Fibroblast of skin of right biceps (primary cell): ENCODE results near the gene GDPD1.
"Not testable (repeated sequence)": the region's sequence is repeated elsewhere in the genome, so short reads cannot be mapped to it uniquely, and the experiment has no call there.

Experiments
- DNase-seq: peaks from one replicate; pipeline ENCODE4 v3.0.0-alpha.2; 2013

The GDPD1 gene

DNA sequence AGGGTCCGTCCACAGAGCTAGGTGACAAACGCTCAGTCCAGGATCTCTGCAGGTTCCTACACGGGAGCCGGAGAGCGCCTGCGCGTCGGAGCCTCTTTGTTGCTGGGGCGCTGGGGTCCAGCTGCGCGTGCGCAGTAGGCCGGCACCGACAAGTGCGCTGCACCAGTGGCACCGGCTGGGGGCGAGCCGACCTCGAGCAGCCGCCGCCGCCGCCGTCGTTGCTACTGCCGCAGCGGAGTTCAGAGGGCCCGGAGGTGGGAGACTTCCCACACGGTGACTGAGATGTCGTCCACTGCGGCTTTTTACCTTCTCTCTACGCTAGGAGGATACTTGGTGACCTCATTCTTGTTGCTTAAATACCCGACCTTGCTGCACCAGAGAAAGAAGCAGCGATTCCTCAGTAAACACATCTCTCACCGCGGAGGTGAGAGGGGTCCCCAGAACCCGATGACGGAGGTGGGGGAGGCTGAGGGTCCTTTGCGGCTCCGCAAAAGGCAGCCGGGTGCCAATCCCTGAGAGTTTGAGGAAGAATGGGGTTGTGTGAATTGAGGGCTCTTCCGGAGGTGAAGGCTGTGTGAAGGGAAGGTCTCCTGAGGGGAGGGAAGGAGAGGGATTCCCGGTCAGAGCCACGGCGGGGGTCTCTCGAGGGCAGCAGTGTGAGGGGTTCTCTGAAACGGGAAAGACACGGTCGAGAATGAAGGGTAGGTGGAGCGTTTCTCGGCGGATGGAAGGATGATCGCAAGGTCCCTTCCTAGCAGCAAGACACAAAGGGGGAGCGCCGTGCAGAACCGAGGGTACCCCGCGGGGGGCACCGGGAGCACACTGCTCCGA, at the start of gene GDPD1:
Gene GDPD1 (plus strand): TSS at position 184 of the 831 bp plus-strand sequence. CDS start 99 bp downstream, at position 283.
- peak; percentile 88 for DNase-seq

DNA sequence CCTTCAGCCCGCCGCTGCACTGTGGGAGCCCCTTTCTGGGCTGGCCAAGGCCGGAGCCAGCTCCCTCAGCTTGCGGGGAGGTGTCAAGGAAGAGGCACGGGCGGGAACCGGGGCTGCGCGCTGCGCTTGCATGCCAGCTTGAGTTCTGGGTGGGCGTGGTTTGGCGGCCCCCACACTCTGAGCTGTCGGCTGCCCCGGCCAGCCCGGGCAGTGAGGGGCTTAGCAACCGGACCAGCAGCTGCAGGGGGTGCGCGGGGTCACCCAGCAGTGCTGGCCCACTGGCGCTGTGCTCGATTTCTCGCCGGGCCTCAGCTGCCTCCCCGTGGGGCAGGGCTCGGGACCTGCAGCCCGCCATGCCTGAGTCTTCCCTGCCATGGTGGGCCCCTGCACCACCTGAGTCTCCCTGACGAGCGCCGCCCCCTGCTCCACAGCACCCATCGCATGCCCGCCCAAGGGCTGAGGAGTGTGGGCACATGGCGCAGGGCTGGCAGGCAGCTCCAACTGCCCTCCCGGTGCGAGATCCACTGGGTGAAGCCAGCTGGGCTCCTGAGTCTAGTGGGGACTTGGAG, 47.8 kb upstream of the GDPD1 start:
- DNase-seq = no peak

DNA sequence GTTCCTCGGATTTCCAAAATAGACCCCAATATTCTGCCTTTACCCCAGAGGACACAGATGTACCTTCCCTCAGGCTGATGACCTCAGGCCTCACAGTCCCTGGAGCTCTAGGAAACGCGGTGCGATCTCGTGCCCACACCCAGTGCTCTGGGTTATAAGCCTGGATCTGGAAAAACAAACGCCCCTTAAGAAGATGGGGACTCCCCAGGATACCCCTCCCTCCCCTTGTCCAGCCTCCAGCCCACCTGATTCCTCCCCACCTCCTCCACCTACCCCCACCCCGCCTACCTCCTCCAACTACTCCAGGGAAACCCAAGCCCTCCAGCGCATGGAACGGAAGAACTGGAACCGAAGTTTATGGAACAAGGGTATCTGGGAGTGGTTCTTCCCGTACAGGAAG, 45.6 kb upstream of the GDPD1 start:
- DNase-seq = no peak

DNA sequence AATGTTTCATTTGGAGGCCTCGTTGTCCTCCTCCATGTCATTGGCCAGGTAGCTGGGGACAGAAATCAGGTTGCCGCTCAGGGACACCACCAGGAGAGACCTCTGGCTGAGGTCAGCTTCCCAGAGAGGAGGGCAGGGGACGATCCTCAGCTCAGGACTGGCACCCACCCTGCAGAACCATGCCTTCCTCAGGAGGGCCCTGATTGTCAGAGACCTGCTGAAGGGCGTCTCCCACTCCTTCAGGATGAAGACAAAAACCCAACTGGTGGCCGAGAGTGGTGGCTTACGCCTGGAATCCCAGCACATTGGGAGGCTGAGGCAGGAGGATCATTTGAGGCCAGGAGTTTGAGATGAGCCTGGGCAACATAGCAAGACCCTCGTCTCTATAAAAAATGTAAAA, 45.2 kb upstream of the GDPD1 start:
- no peak for DNase-seq

DNA sequence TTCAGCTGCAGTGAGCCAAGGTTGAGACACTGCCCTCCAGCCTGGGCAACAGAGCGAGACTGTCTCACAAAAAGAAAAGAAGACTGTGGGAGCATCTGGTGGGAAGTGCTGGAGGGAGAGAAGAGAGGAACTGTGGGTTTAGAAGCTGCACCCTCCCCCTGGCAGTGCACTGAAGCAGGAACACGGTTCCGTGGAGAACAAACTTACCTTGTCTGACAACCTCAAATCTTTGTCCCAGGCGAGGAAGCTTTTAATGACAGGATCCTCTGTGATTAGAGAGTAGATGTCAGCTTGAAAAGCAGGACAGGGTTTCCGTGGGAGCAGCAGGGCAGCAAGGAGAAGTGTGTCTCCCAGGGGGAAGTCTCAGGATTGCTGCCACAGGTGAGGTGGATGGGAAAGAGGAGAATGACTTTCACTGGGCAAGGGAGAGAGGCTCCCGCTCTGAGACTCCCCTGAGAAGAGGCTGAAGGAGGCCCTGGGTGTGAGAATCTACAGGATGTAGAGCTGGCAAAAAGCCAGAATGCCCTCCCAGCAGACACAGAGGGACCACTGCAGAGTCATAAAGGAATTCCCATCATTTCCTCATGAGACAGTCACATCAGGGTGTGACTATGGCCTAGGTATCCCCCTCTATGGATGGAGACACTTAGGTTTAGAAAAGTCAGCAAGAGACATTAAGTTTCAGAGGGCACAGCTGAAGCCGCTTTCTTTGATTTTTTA, 41.9 kb upstream of the GDPD1 start:
- DNase-seq = peak; percentile 11

GRCh38 chr17:59179601-59180000, 40.7 kb upstream of the GDPD1 start:
- not testable (repeated sequence) for DNase-seq

- DNase-seq = no peak
Measured at GRCh38 chr17:59180626-59181025, 39.7 kb upstream of the GDPD1 start.

DNA sequence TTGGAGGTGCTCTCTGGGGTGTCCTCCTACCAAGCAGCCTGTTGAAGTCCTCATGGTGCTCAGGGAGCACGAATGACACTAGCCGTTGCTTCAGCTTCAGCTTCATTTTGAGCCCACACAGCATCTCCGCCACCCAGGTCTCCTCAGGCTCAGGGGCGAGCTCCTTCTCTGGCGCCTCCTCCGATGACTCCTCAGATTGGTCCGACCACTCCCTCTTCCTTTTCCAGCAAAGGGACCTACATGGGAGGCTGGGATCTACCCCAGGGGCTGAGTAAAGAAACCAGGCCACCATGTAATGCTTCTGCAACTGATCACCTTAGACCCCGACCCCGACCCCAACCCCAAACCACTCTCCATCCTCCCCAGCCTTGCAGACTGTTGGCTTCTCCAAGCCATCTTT, 38.8 kb upstream of the GDPD1 start:
- no peak for DNase-seq

GRCh38 chr17:59185997-59186396, 34.3 kb upstream of the GDPD1 start:
- DNase-seq = no peak

- no peak for DNase-seq
Measured at GRCh38 chr17:59186850-59187249, 33.5 kb upstream of the GDPD1 start.

- DNase-seq = no peak
Measured at GRCh38 chr17:59190806-59191205, 29.5 kb upstream of the GDPD1 start.

DNA sequence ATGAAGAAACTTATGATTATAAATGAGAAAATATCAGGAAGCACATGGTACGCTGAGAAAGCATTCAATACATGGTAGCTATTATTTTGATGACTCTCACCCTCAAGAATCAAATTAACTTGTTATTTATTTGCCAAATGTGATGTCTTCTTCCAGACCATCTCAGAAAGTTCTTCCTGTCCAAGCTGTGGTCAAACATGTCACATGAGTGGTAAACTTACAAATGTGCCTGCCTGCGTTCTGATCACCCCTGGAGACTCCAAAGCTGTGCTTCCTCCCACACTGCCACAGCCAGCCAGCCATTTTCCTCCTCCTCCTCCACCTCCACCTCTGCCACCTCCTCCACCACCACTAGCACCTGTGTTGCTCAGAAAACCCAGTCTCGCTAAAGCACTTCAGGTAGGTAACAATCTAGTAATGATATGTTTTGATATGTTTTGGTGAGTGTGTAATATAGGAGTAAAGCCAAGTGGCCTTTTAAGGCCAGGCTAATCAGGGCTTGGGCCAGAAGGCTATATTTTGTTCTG, 26.9 kb upstream of the GDPD1 start:
- DNase-seq = no peak

DNA sequence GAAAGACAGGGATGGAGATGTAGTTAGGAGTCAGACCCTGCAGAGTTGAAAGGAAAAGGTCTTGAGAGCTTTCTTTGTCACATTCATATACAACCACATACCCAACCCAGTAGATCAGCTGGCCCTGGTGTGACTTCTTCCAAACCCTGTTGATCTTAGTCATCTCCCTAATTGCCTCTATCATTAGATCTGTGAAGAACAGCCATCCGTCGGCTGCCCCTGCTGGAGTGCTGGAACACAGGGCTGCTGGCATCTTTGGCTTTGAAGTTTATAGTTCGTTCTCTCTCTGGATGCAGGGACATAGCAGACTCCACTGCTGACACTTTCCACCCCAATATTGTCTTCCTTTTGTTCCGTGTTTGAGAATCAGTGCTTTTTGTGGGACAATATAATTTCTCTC, 20.9 kb upstream of the GDPD1 start:
- no peak for DNase-seq

GRCh38 chr17:59202320-59202719, 18.0 kb upstream of the GDPD1 start:
- no peak for DNase-seq

DNA sequence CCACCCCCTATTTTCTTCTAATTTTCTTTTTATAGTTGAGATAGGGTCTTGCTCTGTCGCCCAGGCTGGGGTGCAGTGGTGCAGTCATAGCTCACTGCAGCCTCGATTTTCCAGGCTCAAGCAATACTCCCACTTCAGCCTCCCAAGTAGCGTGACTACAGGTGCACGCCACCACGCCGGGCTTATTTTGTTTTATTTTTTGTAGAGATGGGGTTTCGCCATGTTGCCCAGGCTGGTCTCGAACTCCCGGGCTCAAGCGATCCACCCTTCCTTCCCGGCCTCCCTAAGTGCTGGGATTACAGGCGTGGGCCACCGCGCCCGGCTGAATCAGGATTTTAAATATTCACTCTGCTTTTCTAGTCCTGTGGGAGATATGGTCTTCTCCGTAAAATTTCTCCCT, 941 bp upstream of the GDPD1 start:
- DNase-seq = no peak

- no peak for DNase-seq
Measured at GRCh38 chr17:59219992-59220327, 351 bp upstream of the GDPD1 start.

DNA sequence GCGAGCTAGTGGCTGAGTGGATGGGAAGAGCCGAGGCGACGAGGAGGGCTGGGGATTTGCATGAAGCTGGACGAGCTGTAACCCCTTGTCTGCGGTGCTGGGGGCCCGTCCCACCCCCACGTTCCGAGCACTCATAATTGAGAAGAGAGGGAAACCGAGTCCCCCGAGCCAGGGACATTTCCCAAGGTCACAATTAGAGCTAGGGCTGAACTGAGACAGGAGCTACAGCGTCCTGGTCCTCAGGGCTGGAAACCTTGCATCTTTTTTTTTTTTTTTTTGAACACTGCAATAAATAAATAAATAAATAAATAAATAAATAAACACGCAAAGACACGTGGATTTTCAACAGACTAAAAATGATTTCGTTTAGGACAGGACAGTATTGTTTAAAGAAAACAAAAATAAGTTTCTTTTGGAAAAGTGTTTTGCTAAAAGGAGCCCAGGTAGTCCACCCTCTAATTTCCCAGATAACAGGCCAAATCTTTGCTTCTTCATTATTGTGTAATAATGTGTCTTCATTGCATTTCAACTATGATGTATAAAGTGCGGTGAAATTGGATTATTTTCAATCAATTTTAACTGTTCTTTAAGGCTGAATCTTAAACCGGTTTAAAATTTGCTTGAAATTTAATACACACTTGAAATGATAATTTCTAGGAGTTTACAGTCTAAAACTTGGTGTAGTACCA, 992 bp downstream of the GDPD1 start:
- DNase-seq = no peak

DNA sequence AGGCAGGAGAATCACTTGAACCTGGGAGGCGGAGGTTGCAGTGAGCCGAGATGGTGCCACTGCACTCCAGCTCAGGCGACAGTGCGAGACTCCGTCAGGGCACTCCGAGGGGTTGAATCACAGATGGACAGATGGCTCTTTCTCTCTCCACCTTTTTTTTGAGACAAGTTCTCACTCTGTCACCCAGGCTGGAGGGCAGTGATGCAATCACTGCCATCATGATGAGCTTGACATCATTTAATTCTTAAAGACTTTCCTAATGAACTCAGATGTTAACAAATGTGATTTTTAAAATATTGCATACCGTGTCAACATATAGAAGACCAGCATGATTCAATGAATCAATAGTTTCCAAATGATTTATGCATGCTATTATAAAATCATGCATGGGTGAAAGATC, 3.5 kb downstream of the GDPD1 start:
- no peak for DNase-seq

DNA sequence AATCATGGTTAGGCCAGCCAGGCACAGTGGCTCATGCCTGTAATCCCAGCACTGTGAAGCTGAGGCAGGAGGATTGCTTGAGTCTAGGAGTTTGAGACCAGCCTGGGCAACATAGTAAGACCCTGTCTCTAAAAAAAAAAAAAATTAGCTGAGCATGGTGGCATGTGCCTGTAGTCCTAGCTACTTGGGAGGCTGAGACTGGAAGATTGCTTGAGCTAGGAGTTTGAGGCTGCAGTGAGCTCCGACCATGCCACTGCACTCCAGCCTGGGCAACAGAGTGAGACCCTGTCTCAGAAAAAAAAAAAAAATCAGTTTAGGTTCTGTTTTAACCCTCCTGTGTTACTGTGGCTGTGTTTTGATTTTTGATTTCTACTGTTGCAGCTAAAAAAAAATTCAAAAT, 8.3 kb downstream of the GDPD1 start:
- not testable (repeated sequence) for DNase-seq

- DNase-seq = no peak
Measured at GRCh38 chr17:59230764-59231163, 10.5 kb downstream of the GDPD1 start.

GRCh38 chr17:59234631-59235030, 14.3 kb downstream of the GDPD1 start:
- no peak for DNase-seq

- DNase-seq = no peak
Measured at GRCh38 chr17:59238906-59239305, 18.6 kb downstream of the GDPD1 start.

DNA sequence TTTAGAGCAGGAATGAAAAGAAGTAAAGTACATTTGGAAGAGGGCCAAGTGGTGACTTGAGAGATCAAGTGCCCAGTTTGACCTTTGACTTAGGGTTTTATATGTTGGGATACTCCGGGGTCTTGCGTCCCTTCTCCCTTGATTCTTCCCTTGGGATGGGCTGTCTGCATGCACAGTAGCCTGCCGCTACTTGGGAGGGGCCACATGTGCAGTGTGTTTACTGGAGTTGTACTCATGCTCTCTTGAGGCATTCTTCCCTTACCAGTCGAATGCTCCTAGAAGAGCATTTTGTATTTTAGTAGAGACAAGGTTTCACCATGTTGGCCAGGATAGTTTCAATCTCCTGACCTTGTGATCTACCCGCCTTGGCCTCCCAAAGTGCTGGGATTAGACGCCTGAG, 23.8 kb downstream of the GDPD1 start:
- DNase-seq = no peak
